ENCODE data around the gene PTPRJ. TPM values are rescaled to one million over a fixed set of nuclear protein-coding genes. Genes with fewer than 3 reads are reported as not detected.
"Not testable (repeated sequence)": the region's sequence is repeated elsewhere in the genome, so short reads cannot be mapped to it uniquely, and the experiment has no call there.

The PTPRJ gene
- polyA plus RNA-seq: 26.4 TPM
- long read RNA-seq, donor 1: 0 reads
- long read RNA-seq, donor 2, partial matches to known transcripts: 0 of 1 reads
- long read RNA-seq, donor 2, other reads (novel, unspliced or antisense): 0 of 1 reads
- long read RNA-seq, donor 3: 0 reads
- long read RNA-seq, donor 4: 0 reads
- long read RNA-seq, donor 5: 0 reads
- long read RNA-seq, donor 6: 0 reads
- long read RNA-seq, donor 7: 0 reads
- long read RNA-seq, donor 8: 0 reads
- long read RNA-seq, donor 9: 0 reads
- long read RNA-seq, donor 10: 0 reads
- long read RNA-seq, donor 11: 0 reads

GRCh38 chr11:47980088-47980906 is at the start of gene PTPRJ:
TSS of gene PTPRJ (plus strand) at chr11:47980559. CDS start at chr11:47980913, 354 bp downstream.
- Histone ChIP-seq H3K4me3 (ENCODE audit: low read length) (peak within 1 kb of the TSS; percentile 62), H3K36me3 (ENCODE audit: control insufficient read depth, insufficient read depth, low read length) (no peaks in the 10 kb centered on the region), H3K27ac (ENCODE audit: low read length) (peak within 1 kb of the TSS; percentile 90), H3K27me3 (ENCODE audit: control insufficient read depth, insufficient read depth, low read length) (no peaks in the 10 kb centered on the region), H3K9me3 (ENCODE audit: control insufficient read depth, low read depth, low read length) (no peaks in the 10 kb centered on the region), H3K4me1 (ENCODE audit: control insufficient read depth, insufficient read depth, low read length) (peaks cover 38% of the 10 kb centered on the region)
- peak in 1 of 2 donors; percentile 79 for DNase-seq
- no CpG with 5 or more reads among the region's 111 CpGs for WGBS (ENCODE audit: insufficient coverage, low lambda C conversion rate)

GRCh38 chr11:47932544-47932943 is 47.8 kb upstream of the PTPRJ start:
- DNase-seq: no peak
- H3K36me3 ChIP-seq (ENCODE audit: control insufficient read depth, insufficient read depth, low read length): no peaks in the 10 kb centered on the region
- H3K4me1 ChIP-seq (ENCODE audit: control insufficient read depth, insufficient read depth, low read length): no peaks in the 10 kb centered on the region
- no peaks in the 10 kb centered on the region for H3K9me3 ChIP-seq (ENCODE audit: control insufficient read depth, low read depth, low read length)
- no peaks in the 10 kb centered on the region for H3K27me3 ChIP-seq (ENCODE audit: control insufficient read depth, insufficient read depth, low read length)
- H3K4me3 ChIP-seq (ENCODE audit: low read length): no peak overlapping the region
- no peak overlapping the region for H3K27ac ChIP-seq (ENCODE audit: low read length)

GRCh38 chr11:47933797-47934196 is 46.6 kb upstream of the PTPRJ start:
- H3K27me3 ChIP-seq (ENCODE audit: control insufficient read depth, insufficient read depth, low read length); H3K4me1 ChIP-seq (ENCODE audit: control insufficient read depth, insufficient read depth, low read length); H3K9me3 ChIP-seq (ENCODE audit: control insufficient read depth, low read depth, low read length); H3K27ac ChIP-seq (ENCODE audit: low read length); H3K36me3 ChIP-seq (ENCODE audit: control insufficient read depth, insufficient read depth, low read length); DNase-seq; H3K4me3 ChIP-seq (ENCODE audit: low read length): not testable (repeated sequence)
- no CpG with 5 or more reads among the region's 12 CpGs for WGBS (ENCODE audit: insufficient coverage, low lambda C conversion rate)

- H3K36me3 ChIP-seq (ENCODE audit: control insufficient read depth, insufficient read depth, low read length): no peaks in the 10 kb centered on the region
- no peaks in the 10 kb centered on the region for H3K27me3 ChIP-seq (ENCODE audit: control insufficient read depth, insufficient read depth, low read length)
- WGBS (ENCODE audit: insufficient coverage, low lambda C conversion rate): 100% methylated on average over 1 of the region's 7 CpGs
- H3K9me3 ChIP-seq (ENCODE audit: control insufficient read depth, low read depth, low read length): no peaks in the 10 kb centered on the region
- peaks cover 3% of the 10 kb centered on the region for H3K4me1 ChIP-seq (ENCODE audit: control insufficient read depth, insufficient read depth, low read length)
- no peak overlapping the region for H3K27ac ChIP-seq (ENCODE audit: low read length)
- H3K4me3 ChIP-seq (ENCODE audit: low read length): no peak overlapping the region
- no peak for DNase-seq
Measured at GRCh38 chr11:47938791-47939560, 41.4 kb upstream of the PTPRJ start.

- no peak for DNase-seq
- H3K36me3 ChIP-seq (ENCODE audit: control insufficient read depth, insufficient read depth, low read length): no peaks in the 10 kb centered on the region
- no peak overlapping the region for H3K4me3 ChIP-seq (ENCODE audit: low read length)
- WGBS (ENCODE audit: insufficient coverage, low lambda C conversion rate): 100% methylated on average over 1 of the region's 8 CpGs
- peaks cover 3% of the 10 kb centered on the region for H3K4me1 ChIP-seq (ENCODE audit: control insufficient read depth, insufficient read depth, low read length)
- no peaks in the 10 kb centered on the region for H3K27me3 ChIP-seq (ENCODE audit: control insufficient read depth, insufficient read depth, low read length)
- H3K27ac ChIP-seq (ENCODE audit: low read length): no peak overlapping the region
- no peaks in the 10 kb centered on the region for H3K9me3 ChIP-seq (ENCODE audit: control insufficient read depth, low read depth, low read length)
Measured at GRCh38 chr11:47940904-47941649, 39.3 kb upstream of the PTPRJ start.

- H3K4me1 ChIP-seq (ENCODE audit: control insufficient read depth, insufficient read depth, low read length): peaks cover 3% of the 10 kb centered on the region
- no peaks in the 10 kb centered on the region for H3K36me3 ChIP-seq (ENCODE audit: control insufficient read depth, insufficient read depth, low read length)
- no peaks in the 10 kb centered on the region for H3K9me3 ChIP-seq (ENCODE audit: control insufficient read depth, low read depth, low read length)
- no peak overlapping the region for H3K27ac ChIP-seq (ENCODE audit: low read length)
- no peaks in the 10 kb centered on the region for H3K27me3 ChIP-seq (ENCODE audit: control insufficient read depth, insufficient read depth, low read length)
- H3K4me3 ChIP-seq (ENCODE audit: low read length): no peak overlapping the region
- DNase-seq: peak; percentile 20 to 38
- WGBS (ENCODE audit: insufficient coverage, low lambda C conversion rate): no CpG with 5 or more reads among the region's 7 CpGs
Measured at GRCh38 chr11:47941907-47942558, 38.3 kb upstream of the PTPRJ start.

GRCh38 chr11:47943721-47944586 is 36.4 kb upstream of the PTPRJ start:
- Histone ChIP-seq H3K4me1 (ENCODE audit: control insufficient read depth, insufficient read depth, low read length) (peaks cover 3% of the 10 kb centered on the region), H3K4me3 (ENCODE audit: low read length) (no peak overlapping the region), H3K9me3 (ENCODE audit: control insufficient read depth, low read depth, low read length) (no peaks in the 10 kb centered on the region), H3K27me3 (ENCODE audit: control insufficient read depth, insufficient read depth, low read length) (no peaks in the 10 kb centered on the region), H3K36me3 (ENCODE audit: control insufficient read depth, insufficient read depth, low read length) (no peaks in the 10 kb centered on the region), H3K27ac (ENCODE audit: low read length) (no peak overlapping the region)
- no peak for DNase-seq
- WGBS (ENCODE audit: insufficient coverage, low lambda C conversion rate): no CpG with 5 or more reads among the region's 15 CpGs

GRCh38 chr11:47944632-47945031 is 35.7 kb upstream of the PTPRJ start:
- no peak overlapping the region for H3K27ac ChIP-seq (ENCODE audit: low read length)
- H3K4me3 ChIP-seq (ENCODE audit: low read length): no peak overlapping the region
- H3K27me3 ChIP-seq (ENCODE audit: control insufficient read depth, insufficient read depth, low read length): no peaks in the 10 kb centered on the region
- H3K4me1 ChIP-seq (ENCODE audit: control insufficient read depth, insufficient read depth, low read length): peaks cover 3% of the 10 kb centered on the region
- no peaks in the 10 kb centered on the region for H3K9me3 ChIP-seq (ENCODE audit: control insufficient read depth, low read depth, low read length)
- no peaks in the 10 kb centered on the region for H3K36me3 ChIP-seq (ENCODE audit: control insufficient read depth, insufficient read depth, low read length)
- DNase-seq: no peak
